ENCODE measurements around the gene ANKRD12.

ANKRD12 gene

DNA sequence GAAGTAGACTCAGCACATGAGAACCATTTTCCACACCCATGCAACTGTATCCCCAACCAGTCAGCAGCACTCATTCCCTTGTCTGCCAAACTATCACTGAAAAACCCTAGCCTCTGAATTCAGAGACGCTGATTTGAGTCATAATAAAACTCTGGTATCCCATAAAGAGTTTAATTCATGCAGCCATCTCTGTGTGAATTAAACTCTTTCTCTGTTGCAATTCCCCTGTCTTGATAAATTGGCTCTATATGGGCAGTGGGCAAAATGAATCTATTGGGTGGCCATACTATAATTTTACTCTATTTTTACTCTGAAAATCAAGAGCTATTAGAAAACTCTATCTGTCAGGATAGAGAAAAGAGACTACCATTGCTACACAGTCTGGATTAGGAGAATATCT lies 157.4 kb downstream of the ANKRD12 start:
- H3K27me3 ChIP-seq (ENCODE audit: insufficient read depth, low read length, poor library complexity, severe bottlenecking) = no peaks in the 10 kb centered on the region
- H3K9ac ChIP-seq (ENCODE audit: low read depth, low read length, poor library complexity, severe bottlenecking) = no peak overlapping the region
- H2AFZ ChIP-seq (ENCODE audit: low read length) = no peak overlapping the region
- no peak for TF ChIP-seq EZH2phosphoT487 (IDR thresholded peaks at IDR 0.05; ENCODE audit: borderline replicate concordance)
- TF ChIP-seq CTCF (conservative IDR thresholded peaks at IDR 0.05; ENCODE audit: low read length) = no peak
- no peak overlapping the region for H3K4me2 ChIP-seq (ENCODE audit: low read depth, low read length, poor library complexity, severe bottlenecking)
- no peak overlapping the region for H3K4me3 ChIP-seq (ENCODE audit: low read length, poor library complexity, severe bottlenecking)
- no peaks in the 10 kb centered on the region for H3K79me2 ChIP-seq (ENCODE audit: insufficient read depth, low read length)
- no peaks in the 10 kb centered on the region for H3K36me3 ChIP-seq (ENCODE audit: insufficient read depth, low read length)
- no peaks in the 10 kb centered on the region for H4K20me1 ChIP-seq (ENCODE audit: insufficient read depth, low read length, poor library complexity, severe bottlenecking)
- peaks cover 6% of the 10 kb centered on the region; the same call in 1 of the 2 replicates for H3K9me3 ChIP-seq (ENCODE audit: insufficient read depth, low read depth, low read length)
- H3K4me1 ChIP-seq (ENCODE audit: insufficient read depth, low read length, poor library complexity, severe bottlenecking) = no peaks in the 10 kb centered on the region
- no peaks in the 10 kb centered on the region for H3K9me2 ChIP-seq (replicated peaks; ENCODE audit: low read depth, low read length)
- H3F3A ChIP-seq (ENCODE audit: low read depth) = no peaks in the 10 kb centered on the region

DNA sequence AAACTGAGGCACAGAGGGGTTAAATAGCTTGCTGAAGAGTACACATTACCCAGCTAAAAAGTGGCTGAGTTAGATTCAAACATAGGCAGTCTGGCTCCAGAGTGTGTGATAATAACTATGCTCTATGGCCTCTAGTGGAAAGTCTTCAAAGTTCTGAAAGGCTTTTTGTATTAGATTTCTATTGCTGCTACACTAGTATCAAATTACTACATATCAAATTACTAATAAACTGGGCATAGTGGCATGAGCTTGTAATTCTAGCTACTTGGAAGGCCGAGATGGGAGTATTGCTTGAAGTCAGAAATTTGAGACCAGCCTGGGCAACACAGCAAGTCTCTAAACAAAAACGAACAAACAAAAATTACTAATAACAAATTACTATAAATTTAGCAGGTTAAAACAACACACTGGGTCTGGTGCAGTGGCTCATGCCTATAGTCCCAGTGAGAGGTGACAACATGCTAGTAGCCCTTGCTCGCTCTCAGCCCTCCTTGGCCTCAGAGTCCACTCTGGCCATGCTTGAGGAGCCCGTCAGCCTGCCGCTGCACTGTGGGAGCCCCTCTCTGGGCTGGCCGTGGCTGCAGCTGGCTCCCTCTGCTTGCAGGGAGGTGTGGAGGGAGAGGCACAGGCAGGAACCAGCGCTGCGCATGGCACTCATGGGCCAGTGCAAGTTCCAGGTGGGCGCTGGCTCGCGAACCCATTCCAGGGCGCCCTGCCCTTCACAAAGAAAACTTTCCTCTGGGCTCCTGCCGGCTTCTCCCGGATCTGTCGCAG lies 159.8 kb downstream of the ANKRD12 start:
- no peaks in the 10 kb centered on the region for H3K4me1 ChIP-seq (ENCODE audit: insufficient read depth, low read length, poor library complexity, severe bottlenecking)
- no peak for TF ChIP-seq EZH2phosphoT487 (IDR thresholded peaks at IDR 0.05; ENCODE audit: borderline replicate concordance)
- TF ChIP-seq CTCF (conservative IDR thresholded peaks at IDR 0.05; ENCODE audit: low read length) = no peak
- no peaks in the 10 kb centered on the region for H3K27me3 ChIP-seq (ENCODE audit: insufficient read depth, low read length, poor library complexity, severe bottlenecking)
- peaks cover 6% of the 10 kb centered on the region; the same call in 1 of the 2 replicates for H3K9me3 ChIP-seq (ENCODE audit: insufficient read depth, low read depth, low read length)
- H3K9me2 ChIP-seq (replicated peaks; ENCODE audit: low read depth, low read length) = no peaks in the 10 kb centered on the region
- H3K4me3 ChIP-seq (ENCODE audit: low read length, poor library complexity, severe bottlenecking) = no peak overlapping the region
- H3F3A ChIP-seq (ENCODE audit: low read depth) = no peaks in the 10 kb centered on the region
- no peak overlapping the region for H3K4me2 ChIP-seq (ENCODE audit: low read depth, low read length, poor library complexity, severe bottlenecking)
- no peaks in the 10 kb centered on the region for H3K79me2 ChIP-seq (ENCODE audit: insufficient read depth, low read length)
- H3K36me3 ChIP-seq (ENCODE audit: insufficient read depth, low read length) = no peaks in the 10 kb centered on the region
- no peaks in the 10 kb centered on the region for H4K20me1 ChIP-seq (ENCODE audit: insufficient read depth, low read length, poor library complexity, severe bottlenecking)
- H3K9ac ChIP-seq (ENCODE audit: low read depth, low read length, poor library complexity, severe bottlenecking) = no peak overlapping the region
- H2AFZ ChIP-seq (ENCODE audit: low read length) = no peak overlapping the region

- no peaks in the 10 kb centered on the region for H3F3A ChIP-seq (ENCODE audit: low read depth)
- H3K4me2 ChIP-seq (ENCODE audit: low read depth, low read length, poor library complexity, severe bottlenecking) = no peak overlapping the region
- no peak overlapping the region for H3K9ac ChIP-seq (ENCODE audit: low read depth, low read length, poor library complexity, severe bottlenecking)
- no peaks in the 10 kb centered on the region for H3K27me3 ChIP-seq (ENCODE audit: insufficient read depth, low read length, poor library complexity, severe bottlenecking)
- no peaks in the 10 kb centered on the region for H4K20me1 ChIP-seq (ENCODE audit: insufficient read depth, low read length, poor library complexity, severe bottlenecking)
- no peak overlapping the region for H3K4me3 ChIP-seq (ENCODE audit: low read length, poor library complexity, severe bottlenecking)
- TF ChIP-seq EZH2phosphoT487 (IDR thresholded peaks at IDR 0.05; ENCODE audit: borderline replicate concordance) (no peak), CTCF (conservative IDR thresholded peaks at IDR 0.05; ENCODE audit: low read length) (no peak)
- H3K36me3 ChIP-seq (ENCODE audit: insufficient read depth, low read length) = no peaks in the 10 kb centered on the region
- H3K9me2 ChIP-seq (replicated peaks; ENCODE audit: low read depth, low read length) = no peaks in the 10 kb centered on the region
- no peak overlapping the region for H2AFZ ChIP-seq (ENCODE audit: low read length)
- peaks cover 6% of the 10 kb centered on the region; the same call in 1 of the 2 replicates for H3K9me3 ChIP-seq (ENCODE audit: insufficient read depth, low read depth, low read length)
- no peaks in the 10 kb centered on the region for H3K4me1 ChIP-seq (ENCODE audit: insufficient read depth, low read length, poor library complexity, severe bottlenecking)
- no peaks in the 10 kb centered on the region for H3K79me2 ChIP-seq (ENCODE audit: insufficient read depth, low read length)
These were observed 160.4 kb downstream of the ANKRD12 start for GRCh38 chr18:9297007-9297393.

Measured in Loucy (cell line).